RPMI8226 (cell line): ENCODE measurements around the gene FBXO36.

Source experiments
- DNase-seq: peaks from one replicate; pipeline ENCODE4 v3.0.0-alpha.2; 2015

The FBXO36 gene

DNA sequence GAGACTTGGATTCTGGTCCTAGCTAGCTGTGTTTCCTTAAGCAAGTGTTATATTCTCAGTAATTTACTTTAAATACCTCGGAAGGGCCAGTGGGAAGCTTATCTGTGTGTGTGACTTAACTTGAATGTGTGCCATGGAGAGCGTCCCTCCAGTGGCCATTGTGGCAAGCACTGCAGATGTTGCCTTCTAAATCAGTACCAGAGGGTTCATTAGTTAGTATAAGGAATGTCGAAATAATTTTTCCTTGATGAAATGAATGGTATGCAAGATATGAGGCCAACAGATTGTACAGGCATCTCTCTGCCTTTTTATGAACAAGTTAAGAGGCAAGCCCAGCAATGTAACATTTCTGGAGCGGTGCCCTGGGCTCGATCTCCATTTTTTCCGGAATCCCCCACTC is 52.0 kb downstream of the FBXO36 start:
- DNase-seq = no peak

DNA sequence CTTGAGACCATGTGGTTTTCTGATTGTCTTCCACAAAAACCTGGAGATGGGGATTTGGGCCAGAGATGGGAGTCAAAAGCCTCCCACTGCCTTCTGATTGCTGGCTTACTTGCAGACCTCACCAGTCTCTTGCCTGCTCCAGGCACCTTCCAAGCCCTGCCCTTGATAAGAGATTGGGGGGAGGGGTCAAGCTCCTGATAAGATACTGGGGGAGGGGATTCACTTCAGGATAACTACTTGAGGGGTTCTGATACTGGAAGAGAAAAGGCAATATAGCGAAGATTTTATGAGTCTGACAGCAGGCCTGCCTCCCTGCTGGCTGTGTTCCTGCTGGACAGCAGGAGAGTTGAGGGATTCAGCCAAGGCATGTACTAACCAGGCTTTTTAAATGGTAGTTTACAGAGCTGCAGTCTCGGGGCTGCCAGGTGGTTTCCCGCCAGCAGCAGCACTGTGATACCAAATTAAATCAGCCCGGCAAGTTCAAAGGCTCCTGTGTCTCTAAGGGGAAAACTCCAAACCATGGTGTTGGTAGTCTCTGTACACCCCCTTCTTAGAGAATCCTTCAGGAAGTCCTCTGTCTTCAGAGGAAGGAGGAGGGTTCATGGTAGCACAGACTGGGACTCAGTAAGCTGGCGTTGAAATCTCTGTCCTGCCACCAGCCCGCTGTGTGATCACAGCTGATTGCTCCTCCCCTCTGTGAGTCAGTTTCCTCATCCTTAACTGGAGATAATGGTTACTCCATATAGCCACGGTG is 58.3 kb downstream of the FBXO36 start:
- DNase-seq = no peak

DNA sequence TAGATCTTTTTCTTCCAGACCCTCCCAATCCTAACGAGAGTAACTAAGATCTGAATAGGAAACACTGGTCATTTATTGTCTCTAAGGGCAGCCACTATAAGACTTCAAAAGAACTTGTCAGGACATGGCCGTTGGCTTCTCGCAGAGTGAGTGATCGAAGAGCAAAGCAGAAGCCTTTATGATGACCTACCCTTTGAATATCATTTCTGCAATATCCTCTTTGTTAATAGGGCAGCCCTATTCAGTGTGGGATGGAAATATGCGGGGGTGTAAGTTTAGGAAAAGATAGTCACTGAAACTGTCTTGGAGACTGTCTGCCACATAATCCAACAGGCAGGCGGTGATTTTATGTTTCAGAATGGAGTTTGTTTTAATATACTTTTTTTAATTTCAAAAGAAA is 70.9 kb downstream of the FBXO36 start:
- no peak for DNase-seq

DNA sequence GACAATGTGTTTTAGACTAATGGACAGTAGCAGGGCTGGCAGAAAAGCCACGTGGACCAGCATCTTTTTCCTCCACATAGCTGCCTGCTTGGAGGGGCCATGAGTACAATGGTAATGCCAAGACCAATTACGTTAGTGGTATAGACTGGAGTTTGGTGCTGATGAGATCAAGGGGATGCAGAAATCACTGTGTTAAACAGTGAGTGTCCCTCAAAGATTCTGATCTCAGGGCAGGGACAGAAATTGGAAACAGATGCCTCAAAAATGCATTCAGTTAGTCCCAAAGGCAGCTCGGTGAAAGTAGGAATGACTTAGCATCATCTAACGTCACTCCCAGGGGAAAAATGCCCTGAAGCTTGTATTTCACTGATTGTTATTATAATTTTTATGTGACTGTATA is 74.0 kb downstream of the FBXO36 start:
- DNase-seq = no peak

DNA sequence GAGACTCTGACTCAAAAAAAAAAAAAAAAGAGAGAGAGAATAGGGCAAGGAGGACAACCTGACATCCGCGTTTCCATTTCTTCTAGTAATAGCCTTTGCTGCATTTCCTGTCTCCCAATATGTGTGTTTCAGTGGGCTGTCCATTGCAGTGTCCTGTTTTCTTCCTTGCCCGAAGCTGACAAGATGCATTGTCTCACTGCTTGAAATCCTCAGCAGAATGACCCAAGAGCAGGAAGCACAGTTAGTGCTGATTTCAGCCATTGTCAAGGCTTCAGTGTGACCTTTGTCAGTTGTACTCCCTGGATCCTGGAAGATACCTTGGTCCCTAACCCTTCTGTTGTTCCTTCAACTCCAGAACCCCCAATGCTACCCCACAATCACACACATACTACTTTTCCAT is 75.3 kb downstream of the FBXO36 start:
- DNase-seq = no peak

DNA sequence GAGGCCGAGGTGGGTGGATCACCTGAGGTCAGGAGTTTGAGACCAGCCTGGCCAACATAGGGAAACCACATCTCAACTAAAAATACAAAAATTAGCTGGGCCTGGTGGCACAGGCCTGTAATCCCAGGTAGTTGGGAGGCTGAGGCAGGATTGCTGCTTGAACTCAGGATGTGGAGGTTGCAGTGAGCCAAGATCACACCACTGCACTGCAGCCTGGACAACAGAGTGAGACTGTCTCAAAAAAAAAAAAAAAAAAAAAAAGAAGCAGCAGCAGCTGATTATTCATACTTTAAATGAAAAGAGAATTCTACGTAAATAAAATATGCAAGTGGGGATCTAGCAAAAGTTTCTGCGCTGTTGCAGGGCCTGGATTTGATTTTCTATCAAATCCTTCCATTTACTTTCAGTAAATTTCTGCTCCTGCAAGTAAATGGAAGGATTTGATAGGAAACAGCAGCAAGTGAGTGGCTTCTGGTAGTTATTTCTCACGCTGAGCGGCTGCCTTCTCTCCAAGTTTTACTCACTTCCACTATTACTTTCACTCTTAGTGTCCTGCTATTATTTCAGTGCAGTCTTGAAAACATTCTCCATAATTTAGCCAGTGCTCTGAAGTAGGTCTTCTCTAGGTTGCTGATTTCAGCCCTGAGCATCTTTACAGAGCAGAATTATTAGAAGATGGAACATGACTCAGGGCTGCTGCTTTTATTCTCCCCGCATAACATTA is 78.0 kb downstream of the FBXO36 start:
- DNase-seq = no peak

DNA sequence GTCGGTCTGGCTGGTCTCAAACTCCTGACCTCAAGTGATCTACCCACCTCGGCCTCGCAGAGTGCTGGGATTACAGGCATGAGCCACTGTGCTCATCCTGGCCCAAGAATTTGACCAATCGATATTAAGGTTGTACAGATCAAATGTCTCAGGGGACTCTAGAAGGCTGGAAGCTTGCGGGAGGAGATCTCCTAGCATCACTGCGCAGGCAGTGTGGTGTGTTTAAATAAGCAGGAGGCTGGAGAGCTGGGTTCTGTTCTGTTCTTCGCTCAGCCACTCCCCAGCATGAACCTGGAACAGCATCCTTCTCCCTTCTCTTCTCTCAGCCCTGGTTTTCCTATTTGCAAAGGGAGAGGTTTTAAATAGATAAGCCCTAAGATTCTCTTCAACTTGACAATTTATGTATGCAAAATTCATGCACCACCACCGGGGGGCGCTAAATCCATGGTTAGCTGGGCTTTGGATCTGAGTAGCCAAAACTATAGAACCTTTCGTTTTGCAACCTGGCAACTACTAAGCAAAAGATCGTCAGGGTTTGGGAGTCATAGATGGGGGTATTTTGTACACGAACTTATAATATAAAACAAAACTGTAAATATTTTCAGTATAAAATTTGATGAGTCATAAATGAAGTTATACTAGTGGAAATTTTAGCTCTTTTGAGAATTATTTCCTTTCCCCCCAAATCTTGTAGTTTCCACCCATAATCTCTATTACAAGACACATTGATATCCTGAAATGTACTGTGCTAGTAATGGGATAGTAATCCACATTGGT is 85.8 kb downstream of the FBXO36 start:
- DNase-seq = peak; percentile 69

DNA sequence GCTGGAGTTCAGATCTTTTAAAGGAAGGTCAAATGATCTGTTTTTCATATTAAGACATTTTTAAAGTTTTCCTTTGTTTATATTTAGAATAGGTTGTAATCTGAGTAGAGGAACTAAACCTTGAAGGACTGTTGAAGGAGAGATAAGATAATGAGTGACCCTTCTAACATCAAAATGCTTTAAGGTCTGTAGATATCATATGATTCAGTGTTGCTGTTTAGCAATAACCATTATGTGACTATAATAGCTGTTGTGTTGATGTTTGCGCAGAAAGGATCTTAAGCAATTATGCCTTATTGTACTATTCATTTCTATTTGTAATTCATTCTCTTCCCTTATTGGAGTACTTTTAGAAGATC is 86.4 kb downstream of the FBXO36 start:
- DNase-seq = no peak

DNA sequence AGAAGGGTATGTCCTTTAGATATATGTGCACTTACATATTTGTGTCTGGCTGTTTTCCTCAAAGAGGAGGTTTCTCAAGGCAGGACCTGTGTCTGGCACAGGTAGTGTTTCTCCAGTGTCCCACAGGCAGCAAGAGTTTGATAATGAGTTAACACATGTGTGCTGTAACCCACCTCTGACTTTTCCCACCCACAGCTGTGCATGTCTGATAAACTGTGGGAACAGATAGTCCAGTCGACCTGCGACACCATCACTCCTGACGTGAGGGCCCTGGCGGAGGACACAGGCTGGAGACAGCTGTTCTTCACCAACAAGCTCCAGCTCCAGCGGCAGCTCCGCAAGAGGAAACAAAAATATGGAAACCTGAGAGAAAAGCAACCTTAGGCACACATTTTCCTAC is 88.2 kb downstream of the FBXO36 start:
- no peak for DNase-seq

DNA sequence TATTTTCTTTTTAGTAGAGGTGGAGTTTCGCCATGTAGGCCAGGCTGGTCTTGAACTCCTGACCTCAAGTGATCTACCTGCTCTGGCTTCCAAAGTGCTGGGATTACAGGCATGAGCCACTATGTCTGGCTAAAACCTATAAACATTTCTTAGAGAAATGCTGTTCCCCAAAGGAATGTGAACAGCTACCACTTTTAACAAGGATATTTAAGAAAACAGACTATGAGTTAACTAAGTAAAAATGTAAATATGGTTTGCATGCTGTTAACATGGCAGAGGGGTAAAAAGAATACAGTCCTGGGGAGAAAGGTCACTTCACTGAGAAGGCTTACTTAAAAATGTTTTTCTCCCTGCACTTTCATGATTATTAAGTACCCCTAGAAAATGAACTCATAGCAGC is 89.3 kb downstream of the FBXO36 start:
- DNase-seq = no peak

DNA sequence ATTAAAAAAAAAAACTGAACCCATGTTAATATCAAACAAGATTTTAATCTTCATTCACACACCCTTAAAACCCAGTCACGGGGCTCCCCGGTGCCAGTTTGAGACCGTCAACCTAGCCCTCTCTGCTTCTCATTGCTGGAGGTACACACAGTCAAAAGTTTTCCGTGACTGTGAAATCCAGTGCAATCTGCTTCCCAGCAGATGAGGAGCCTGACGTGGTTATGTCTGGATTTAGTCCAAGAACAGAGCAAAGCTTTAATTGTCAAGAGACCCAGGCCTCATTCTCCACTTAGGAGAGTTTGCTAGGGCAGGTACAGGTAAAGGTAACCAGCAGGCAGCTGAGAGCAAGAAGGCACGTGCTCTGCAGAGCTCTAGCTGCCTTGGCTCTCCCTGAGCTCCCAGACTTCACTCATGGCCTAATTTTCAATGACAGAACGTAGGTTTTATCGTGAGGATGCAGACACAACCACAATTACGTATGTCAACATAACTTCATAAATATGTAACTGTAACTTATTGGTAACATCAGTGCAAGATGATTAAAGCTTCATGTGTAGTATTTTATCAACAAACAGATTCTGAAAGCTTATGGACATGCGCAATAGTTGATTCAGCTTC is 90.1 kb downstream of the FBXO36 start:
- no peak for DNase-seq

DNA sequence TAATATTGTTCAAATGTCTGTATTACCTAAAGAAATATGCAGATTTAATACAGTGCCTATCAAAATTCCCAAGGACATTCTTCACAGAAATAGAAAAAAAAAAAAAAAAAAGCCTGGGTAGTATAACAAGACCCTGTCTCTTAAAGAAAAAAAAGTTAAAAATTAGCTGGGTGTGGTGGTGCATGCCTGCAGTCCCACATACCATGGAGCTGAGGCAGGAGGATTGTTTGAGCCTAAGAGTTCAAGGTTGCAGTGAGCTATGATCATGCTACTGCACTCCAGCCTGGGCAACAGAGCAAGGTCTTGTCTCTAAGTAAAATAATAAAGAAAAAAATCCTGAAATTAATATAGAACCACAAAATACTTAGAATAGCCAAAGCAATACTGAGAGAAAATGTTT is 94.5 kb downstream of the FBXO36 start:
- no peak for DNase-seq

DNA sequence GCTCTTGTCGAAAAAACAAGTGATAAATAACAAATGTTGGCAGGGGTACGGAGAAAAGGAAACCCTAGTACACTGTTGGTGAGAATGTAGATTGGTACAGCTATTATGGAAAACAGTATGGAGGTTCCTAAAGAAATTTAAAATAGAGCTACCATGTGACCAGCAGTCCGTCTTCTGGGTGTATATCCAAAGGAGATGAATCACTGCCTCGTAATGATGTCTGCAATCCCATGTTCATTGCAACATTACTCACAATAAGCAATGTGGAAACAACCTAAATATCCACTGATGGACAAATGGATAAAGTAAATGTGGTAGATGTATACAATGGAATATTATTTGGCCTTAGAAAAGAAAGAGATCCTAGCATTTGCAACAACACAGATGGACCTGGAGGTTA is 95.8 kb downstream of the FBXO36 start:
- DNase-seq = no peak

DNA sequence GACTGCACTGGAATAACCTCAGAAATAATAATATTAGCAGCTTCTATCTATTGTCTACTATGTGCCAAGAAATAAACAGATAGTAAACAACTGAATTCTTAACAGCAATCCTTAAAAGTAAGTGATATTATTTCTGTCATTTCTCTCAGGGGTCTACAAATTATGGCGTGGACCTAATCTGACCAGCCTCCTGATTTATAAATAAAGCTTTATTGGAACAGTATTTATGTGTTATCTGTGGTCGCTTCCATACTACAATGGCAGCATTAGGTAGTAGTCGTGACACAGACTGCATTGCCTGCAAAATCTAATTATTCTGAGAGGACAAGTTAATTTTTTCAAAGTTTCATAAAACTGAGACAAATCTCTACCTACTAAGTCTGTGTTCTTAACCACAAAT is 97.4 kb downstream of the FBXO36 start:
- no peak for DNase-seq

DNA sequence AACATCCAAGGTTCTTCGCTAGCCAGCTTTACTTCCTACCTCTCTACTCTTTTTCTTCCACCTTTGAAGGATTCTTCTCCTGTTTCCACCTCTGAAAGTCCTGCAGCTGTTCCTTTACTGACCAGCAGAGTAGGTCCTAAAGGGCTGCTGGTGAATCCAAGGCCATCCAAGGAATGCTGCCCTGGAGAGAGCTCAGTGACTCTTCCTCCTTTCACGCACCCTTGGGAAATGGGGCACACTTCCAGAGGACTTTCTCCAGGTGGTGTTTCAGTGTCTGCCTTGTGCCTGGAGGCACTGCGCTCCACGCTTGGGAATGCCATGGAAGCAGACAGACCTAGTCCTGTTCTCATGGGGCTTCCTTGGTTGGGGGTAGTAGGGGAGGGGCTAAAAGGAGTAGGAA is 101.0 kb downstream of the FBXO36 start:
- no peak for DNase-seq

DNA sequence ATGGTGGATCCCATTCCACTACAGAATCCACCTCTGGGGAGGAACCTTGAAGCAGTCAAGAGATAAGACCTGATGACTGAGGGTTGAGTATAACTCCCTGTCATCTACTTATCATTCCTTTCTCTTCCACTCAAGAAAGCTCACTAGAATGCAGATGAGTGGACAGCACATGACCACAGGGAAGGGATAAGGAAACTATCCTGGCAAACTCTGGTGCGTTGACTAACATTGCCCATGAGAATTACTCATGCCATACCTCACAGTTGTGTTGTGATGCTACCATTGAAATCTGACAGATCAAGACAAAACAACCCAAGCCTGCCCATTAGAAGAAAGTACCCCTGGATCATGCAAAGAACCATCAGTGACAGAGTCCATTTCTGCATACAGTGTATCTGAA is 119.9 kb downstream of the FBXO36 start:
- no peak for DNase-seq

DNA sequence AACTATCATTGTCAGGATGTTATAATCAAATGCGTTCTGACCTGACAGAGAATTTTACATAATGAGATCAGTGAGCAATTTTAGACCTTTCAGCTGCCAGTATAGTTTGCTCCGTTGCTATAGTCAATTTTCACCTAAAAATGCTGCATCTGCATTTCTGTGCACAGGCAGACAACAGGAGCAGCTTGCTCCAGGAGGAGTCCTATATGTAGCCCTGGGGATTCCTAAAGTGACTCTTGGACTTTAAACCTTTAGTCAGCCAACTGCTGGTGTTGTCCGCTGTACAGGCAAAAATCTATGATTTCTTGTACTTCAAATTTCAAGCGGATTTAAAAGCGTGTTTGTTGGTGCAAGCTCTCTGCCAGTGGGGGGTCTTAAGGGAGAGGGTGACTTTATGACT is 120.7 kb downstream of the FBXO36 start:
- no peak for DNase-seq

DNA sequence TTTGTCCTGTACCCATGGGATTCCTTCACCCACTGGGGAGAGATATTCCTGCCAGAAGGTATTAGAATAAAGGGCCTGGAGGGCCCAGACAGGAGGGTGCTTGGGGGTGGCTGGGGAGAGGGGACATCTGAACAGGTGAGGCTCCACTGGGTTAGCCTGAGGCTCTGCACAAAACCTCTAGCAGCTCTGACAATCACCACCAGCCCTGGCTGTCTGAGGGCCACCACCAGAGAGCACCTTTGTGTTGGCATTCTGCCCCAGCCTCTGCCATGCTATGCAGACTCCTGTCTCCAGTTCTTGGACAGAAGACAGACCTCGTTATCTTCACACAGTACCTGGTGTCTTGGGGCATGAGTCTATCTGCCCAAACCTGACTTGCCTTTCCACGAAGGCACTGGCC is 121.2 kb downstream of the FBXO36 start:
- DNase-seq = no peak

DNA sequence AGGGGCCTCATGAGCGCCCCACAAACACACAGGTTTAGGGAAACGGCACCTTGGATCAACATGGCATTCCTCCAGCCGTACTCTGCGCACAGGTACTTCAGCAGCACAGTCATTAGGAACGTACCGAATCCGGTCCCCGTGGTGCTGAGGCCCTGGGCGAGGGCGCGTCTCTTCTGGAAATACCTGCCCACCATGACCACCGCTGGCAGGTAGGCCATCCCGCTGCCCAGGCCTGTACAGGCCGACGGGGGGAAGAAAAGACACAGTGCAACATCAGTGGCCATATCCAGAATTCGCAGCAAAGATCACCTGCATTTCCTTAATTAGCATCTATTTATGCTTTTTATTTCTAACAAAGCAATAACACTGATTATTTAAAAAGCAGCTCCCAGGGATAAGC is 124.2 kb downstream of the FBXO36 start:
- no peak for DNase-seq

DNA sequence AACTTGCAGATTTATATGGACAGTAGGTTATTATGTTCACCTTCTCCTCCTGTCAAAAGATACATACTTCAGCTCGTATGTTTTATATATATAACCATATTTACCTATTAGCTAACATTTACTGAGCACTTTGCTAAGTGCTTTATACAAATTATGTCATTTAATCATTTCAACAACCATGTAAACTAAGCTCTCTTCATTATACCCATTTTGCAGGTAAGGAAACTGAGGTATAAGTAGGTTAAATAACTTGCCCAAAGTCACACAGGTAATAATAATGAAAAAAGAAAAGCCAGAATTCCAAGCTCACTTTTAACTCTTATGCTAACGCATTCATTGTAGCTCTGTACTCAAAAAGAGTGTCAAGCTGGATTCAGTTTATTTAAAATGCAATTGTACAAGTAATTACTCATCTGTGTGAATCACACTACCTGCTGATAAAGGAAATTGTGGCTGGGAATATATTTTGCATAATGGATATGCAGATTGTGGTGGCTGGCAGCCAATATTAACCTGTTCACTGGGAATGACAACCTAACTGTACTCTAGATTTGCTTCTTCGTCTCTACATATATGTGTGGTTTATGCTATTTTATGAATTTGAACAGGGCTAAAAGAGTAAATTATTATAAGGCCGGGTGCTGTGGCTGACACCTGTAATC is 125.8 kb downstream of the FBXO36 start:
- DNase-seq = no peak

DNA sequence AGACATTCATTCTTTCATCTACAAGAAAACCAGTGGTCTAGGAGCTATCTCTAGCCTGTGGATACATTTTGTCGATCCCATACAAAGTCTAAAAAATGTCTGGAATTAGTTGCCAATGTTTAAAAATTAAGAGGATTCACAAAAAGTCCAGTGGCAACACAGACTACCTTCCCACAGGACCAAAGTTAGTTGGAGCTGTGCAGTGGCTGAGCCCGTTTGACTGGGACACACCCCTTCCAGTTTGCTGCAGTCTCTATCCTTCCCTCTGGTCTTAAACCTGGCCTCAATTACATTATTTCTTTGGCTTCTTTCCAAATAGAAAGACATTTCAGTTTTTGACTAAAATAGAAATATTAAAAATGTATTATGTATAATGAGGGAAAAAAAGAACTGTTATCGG is 127.8 kb downstream of the FBXO36 start:
- DNase-seq = no peak

DNA sequence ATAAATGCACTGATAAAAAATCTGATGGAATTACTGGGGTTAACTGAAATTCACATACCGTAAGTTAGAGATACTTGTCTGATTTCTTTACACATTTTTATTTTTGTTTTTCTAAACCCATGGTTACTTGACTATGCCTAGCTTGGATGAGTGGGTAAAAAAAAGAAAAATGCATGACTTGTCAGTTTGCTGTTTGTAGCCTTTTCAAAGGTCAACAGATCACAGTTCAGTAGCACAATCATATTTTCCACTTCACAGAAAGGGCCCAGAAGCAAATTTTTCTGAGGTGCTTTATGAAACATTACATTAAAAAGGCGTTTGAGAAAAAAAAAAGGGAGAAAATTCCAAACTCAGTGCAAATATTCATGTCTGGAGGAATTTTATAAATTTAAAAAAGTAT is 130.0 kb downstream of the FBXO36 start:
- no peak for DNase-seq
